GM21515 (cell line): Measurements from ENCODE around the gene MYO7A.

Source experiments
- ATAC-seq: cut with Tn5 transposase; IDR thresholded peaks from one replicate; pipeline ENCODE4 v1.9.1; 2021; ENCODE audit not compliant: unreplicated experiment

Gene MYO7A

DNA sequence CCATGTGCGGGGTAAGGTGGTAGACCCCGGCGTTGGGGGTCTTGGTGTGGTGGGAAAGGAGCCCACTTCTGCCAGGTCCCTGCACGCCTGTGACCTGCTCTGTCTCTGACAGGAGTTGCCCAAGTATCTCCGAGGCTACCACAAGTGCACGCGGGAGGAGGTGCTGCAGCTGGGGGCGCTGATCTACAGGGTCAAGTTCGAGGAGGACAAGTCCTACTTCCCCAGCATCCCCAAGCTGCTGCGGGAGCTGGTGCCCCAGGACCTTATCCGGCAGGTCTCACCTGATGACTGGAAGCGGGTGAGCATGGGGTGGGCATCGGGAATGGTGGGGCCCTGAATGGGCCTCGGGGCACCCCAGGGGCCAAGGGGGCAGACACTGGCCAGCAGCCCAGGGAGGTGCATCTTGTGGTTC, 83.0 kb downstream of the MYO7A start:
- ATAC-seq: no peak

- ATAC-seq: no peak
Observed at GRCh38 chr11:77211594-77212251, 83.7 kb downstream of the MYO7A start.

- ATAC-seq: no peak
Observed at GRCh38 chr11:77212314-77213007, 84.4 kb downstream of the MYO7A start.

- ATAC-seq: no peak
Observed at GRCh38 chr11:77213029-77213579, 85.1 kb downstream of the MYO7A start.

- ATAC-seq: no peak
Observed at GRCh38 chr11:77213589-77214428, 85.8 kb downstream of the MYO7A start.

DNA sequence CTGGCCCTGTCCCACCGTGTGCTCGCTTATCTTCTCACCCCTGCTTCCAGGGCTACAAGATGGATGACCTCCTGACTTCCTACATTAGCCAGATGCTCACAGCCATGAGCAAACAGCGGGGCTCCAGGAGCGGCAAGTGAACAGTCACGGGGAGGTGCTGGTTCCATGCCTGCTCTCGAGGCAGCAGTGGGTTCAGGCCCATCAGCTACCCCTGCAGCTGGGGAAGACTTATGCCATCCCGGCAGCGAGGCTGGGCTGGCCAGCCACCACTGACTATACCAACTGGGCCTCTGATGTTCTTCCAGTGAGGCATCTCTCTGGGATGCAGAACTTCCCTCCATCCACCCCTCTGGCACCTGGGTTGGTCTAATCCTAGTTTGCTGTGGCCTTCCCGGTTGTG, 86.5 kb downstream of the MYO7A start:
- ATAC-seq: no peak

GRCh38 chr11:77215106-77215505, 87.1 kb downstream of the MYO7A start:
- ATAC-seq: no peak

- ATAC-seq: no peak
Observed at GRCh38 chr11:77217156-77217555, 89.1 kb downstream of the MYO7A start.

- no peak for ATAC-seq
Observed at GRCh38 chr11:77223797-77224196, 95.8 kb downstream of the MYO7A start.

- no peak for ATAC-seq
Observed at GRCh38 chr11:77230878-77231605, 103.0 kb downstream of the MYO7A start.

DNA sequence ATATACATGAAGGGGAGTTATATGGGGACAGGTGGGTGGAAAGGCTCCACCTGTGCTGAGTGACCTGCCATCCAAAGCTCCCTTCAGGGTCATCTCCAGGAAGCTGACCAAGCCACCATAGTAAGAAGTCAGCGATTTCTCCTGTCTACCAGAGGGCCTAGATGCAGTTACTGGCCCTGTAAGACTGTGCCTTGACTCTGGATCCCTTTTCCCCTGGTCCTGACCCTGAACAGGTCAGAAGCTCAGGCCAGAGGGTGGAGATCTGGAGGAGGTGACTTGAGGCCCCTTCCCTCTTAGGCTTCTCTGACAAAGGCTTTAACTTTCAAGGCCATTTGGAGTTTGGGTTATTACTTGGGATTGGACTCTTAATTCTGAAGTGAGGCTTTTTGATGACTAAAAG, 103.8 kb downstream of the MYO7A start:
- no peak for ATAC-seq

GRCh38 chr11:77232242-77232641, 104.2 kb downstream of the MYO7A start:
- ATAC-seq: no peak

GRCh38 chr11:77233011-77233410, 105.0 kb downstream of the MYO7A start:
- ATAC-seq: no peak

GRCh38 chr11:77236901-77237300, 108.9 kb downstream of the MYO7A start:
- no peak for ATAC-seq

DNA sequence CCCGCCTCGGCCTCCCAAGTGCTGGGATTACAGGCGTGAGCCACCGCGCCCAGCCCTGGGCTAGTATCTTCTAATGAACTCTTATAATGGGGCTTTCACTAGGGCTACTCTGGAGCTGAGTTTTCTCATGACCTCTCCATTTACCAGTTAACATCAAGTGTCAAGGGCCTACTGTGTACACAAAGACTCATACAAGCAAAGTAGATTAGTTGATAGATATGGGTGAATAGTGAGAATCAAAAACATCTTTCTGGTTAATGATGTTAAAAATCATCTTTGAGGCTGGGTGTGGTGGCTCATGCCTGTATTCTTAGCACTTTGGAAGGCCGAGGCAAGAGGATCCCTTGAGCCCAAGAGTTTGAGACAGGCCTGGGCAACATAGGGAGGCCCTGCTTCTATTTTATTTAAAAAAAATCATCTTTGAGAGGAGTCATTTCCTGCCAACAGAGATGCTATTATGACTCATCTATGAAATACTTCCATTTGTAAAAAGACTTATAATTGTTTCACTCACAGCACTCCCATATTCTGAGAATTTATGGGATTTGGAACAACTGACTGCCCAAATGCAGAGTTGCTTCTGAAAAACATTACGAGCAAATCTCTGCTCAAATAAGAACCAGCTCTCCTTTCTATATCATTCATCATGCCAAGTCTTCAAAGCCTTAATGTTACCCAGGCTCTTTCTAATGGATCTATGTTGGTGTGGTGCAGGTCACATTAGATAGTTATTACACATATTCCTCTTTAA, 116.4 kb downstream of the MYO7A start:
- ATAC-seq: no peak

- no peak for ATAC-seq
Observed at GRCh38 chr11:77249427-77249826, 121.4 kb downstream of the MYO7A start.

DNA sequence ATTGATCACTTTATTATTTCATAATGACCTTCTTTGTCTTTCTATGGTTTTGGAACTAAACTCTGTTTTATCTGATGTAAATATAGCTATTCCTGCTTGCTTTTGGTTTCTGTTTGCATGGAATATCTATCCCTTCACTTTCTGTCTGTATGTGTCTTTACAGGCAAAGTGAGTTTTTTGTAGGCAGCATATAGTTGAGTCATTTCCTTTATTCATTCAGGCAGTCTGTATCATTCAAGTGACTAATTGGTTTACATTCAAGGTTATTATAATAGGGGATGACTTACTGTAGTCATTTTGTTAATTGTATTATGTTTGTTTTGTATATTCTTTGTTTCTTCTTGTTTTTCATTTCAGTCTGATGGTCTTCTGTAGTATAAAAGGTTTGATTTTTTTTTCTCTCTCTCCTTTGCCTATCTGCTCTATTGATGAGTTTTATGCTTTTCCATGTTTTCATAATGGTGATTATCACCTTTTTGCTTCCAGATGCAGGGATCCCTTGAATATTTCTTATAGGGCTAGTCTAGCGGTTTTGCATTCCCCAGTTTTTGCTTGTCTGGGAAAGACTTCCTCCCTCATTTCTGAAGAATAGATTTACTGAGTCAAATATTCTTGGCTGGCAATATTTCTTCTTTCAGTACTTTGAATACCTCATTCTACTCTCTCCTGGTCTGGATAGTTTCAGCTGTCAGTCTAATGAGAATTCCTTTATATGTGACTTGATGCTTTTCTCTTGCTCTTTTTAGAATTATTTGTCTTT, 123.0 kb downstream of the MYO7A start:
- ATAC-seq: no peak

- no peak for ATAC-seq
Observed at GRCh38 chr11:77252555-77253270, 124.7 kb downstream of the MYO7A start.

- no peak for ATAC-seq
Observed at GRCh38 chr11:77253690-77254089, 125.6 kb downstream of the MYO7A start.
